Measurements from ENCODE around the gene ITSN2. TPM values are rescaled to one million over a fixed set of nuclear protein-coding genes. Genes with fewer than 3 reads are reported as not detected.

The ITSN2 gene
- total RNA-seq, 1 donor from 2014 or later, result 52.5 TPM

DNA sequence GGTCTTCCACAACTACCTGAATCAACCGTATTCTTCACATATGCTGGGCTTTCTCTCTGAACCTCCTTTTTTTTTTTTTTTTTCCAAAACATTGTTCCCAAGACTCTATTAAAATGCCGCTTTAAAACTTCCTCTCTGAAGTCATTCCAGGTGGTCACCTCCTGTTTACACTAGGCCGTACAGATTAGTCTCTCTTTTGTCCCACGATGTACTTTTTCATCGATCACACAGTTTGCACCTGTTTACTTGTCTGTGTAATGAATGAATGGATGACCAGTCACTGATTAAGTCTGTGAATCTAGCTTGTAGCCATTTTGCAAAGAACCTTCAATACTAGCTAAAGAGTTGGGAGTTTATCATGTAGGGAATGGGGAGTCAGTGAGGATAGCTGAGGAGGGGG is 202.2 kb downstream of the ITSN2 start:
- H3K4me3 ChIP-seq, result no peak overlapping the region
- H3K27ac ChIP-seq, result no peak overlapping the region
- no peaks in the 10 kb centered on the region for H3K9me3 ChIP-seq
- no peaks in the 10 kb centered on the region for H3K27me3 ChIP-seq
- DNase-seq (ENCODE audit: extremely low spot score in 2 of 2), result no peak
- no peak for TF ChIP-seq POLR2AphosphoS5 (IDR thresholded peaks at IDR 0.05; ENCODE audit: insufficient read depth in 1 of 2, low read depth in 1 of 2)
- no peak for TF ChIP-seq POLR2A (IDR thresholded peaks at IDR 0.05)
- H3K36me3 ChIP-seq, result no peaks in the 10 kb centered on the region
- intact Hi-C loops (cut with DNase I), result no loop called here
- no peaks in the 10 kb centered on the region for H3K4me1 ChIP-seq

DNA sequence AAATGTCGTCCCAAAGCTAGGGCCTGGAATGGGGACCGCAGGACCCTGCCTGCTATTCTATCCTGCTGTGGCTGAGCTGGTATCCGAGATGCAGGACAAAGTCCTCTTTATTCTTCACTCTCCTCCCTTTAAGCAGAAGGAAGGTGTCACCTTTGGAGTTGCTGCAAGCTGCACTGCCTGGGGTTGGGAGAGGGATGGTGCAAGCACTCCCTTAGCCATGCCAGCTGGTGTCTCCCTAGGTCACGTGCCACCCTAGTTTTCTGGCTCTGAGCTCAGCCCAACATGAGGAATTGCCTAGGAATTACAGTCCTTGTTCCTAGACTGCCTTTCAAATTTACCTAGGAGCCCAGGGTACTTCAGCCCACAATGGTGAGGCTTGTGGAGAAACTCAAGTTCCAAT is 206.9 kb downstream of the ITSN2 start:
- Histone ChIP-seq H3K36me3 (no peaks in the 10 kb centered on the region), H3K4me3 (no peak overlapping the region), H3K27ac (no peak overlapping the region), H3K4me1 (no peaks in the 10 kb centered on the region), H3K27me3 (no peaks in the 10 kb centered on the region), H3K9me3 (no peaks in the 10 kb centered on the region)
- no peak for DNase-seq (ENCODE audit: extremely low spot score in 2 of 2)
- no peak for TF ChIP-seq POLR2AphosphoS5 (IDR thresholded peaks at IDR 0.05; ENCODE audit: insufficient read depth in 1 of 2, low read depth in 1 of 2)
- no peak for TF ChIP-seq POLR2A (IDR thresholded peaks at IDR 0.05)
- TF ChIP-seq, protein P1, sequence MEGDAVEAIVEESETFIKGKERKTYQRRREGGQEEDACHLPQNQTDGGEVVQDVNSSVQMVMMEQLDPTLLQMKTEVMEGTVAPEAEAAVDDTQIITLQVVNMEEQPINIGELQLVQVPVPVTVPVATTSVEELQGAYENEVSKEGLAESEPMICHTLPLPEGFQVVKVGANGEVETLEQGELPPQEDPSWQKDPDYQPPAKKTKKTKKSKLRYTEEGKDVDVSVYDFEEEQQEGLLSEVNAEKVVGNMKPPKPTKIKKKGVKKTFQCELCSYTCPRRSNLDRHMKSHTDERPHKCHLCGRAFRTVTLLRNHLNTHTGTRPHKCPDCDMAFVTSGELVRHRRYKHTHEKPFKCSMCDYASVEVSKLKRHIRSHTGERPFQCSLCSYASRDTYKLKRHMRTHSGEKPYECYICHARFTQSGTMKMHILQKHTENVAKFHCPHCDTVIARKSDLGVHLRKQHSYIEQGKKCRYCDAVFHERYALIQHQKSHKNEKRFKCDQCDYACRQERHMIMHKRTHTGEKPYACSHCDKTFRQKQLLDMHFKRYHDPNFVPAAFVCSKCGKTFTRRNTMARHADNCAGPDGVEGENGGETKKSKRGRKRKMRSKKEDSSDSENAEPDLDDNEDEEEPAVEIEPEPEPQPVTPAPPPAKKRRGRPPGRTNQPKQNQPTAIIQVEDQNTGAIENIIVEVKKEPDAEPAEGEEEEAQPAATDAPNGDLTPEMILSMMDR (IDR thresholded peaks at IDR 0.05), result no peak
- intact Hi-C loops (cut with DNase I), result no loop called here

Small RNA genes within 50 kb of the gene (small RNA-seq; reads per million reads assigned to genes)
- gene HMGN2P20, result not detected
- not detected for gene RF00602

Other genes starting within 250 kb of the ITSN2 start
- gene PFN4, start 237.2 kb downstream of the ITSN2 start, total RNA-seq, result not detected
- gene FAM228B, start 237.1 kb downstream of the ITSN2 start, total RNA-seq, result 16.5 TPM
- gene FAM228A, start 185.5 kb downstream of the ITSN2 start, total RNA-seq, result 0.98 TPM
- gene NCOA1, start 130.7 kb upstream of the ITSN2 start, total RNA-seq, result 48.4 TPM